Astrocyte of the cerebellum (primary cell): ENCODE data around the gene KRT5.

ENCODE experiments used
- DNase-seq: peaks from one replicate; pipeline ENCODE4 v3.0.0-alpha.2; 2011; ENCODE audit warnings: low read depth
- H3K4me3 ChIP-seq: 2 replicates; pipeline ENCODE4 v1.5.1; 2011; ENCODE audit warnings: mild to moderate bottlenecking, low read depth, low read length, moderate library complexity
- in situ Hi-C: cut with HindIII; loops from 2 replicates; pipeline ENCODE4 v1.10.0; 2017; ENCODE audit warnings: low sequenced_read_pairs
- TF ChIP-seq, protein P1 (sequence below): IDR thresholded peaks from 2 replicates; pipeline ENCODE4 v1.5.1; 2012; ENCODE audit warnings: low read length, low read depth, moderate library complexity, mild to moderate bottlenecking; ENCODE audit errors: missing control alignments

Gene KRT5

DNA sequence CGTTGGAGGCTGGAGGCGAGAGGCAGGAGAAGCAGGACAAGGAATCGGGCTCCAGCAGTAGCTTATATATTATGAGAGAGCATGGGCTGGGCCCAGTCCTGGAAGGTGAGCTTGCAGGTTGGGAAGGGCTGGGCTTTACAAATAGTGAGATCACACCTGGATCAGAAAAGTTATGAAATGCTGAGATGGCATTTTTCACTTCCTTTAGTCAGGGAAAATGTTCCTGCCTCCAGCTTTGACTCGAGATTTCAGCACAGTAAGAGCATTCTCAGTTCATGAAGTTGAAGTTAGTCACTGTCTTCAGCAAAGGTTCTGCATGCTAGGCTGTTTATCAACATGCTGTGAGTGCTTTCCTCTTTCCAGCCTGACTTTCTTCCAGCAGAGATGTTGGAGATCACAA, 46.4 kb downstream of the KRT5 start, which contains the start of gene KRT6C:
KRT6C (minus strand) TSS at position 38 of the 400 bp plus-strand sequence. CDS start 68 bp downstream, outside the sequence.
- TF ChIP-seq, protein P1, sequence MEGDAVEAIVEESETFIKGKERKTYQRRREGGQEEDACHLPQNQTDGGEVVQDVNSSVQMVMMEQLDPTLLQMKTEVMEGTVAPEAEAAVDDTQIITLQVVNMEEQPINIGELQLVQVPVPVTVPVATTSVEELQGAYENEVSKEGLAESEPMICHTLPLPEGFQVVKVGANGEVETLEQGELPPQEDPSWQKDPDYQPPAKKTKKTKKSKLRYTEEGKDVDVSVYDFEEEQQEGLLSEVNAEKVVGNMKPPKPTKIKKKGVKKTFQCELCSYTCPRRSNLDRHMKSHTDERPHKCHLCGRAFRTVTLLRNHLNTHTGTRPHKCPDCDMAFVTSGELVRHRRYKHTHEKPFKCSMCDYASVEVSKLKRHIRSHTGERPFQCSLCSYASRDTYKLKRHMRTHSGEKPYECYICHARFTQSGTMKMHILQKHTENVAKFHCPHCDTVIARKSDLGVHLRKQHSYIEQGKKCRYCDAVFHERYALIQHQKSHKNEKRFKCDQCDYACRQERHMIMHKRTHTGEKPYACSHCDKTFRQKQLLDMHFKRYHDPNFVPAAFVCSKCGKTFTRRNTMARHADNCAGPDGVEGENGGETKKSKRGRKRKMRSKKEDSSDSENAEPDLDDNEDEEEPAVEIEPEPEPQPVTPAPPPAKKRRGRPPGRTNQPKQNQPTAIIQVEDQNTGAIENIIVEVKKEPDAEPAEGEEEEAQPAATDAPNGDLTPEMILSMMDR, result no peak
- in situ Hi-C loops, result no loop called here
- no peak within 1 kb of the TSS for H3K4me3 ChIP-seq
- no peak for DNase-seq

DNA sequence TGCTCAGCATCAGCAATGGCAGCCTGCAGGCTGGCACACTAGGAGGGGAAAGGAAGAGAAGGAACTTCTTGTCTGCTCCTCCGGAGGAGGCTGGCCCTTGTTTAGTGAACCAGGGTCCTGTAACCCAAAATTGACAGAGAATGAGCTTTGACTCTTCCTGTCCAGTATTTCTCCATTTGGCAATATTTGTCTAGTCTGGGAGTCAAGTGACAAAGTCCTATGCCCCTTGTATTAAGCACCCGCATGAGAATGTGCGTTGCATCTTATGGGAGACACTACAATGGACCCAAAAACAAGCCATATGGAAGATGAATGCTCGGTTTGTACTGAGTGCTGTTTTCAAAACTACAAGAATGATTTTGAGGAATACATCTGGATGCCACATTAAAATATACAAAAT, 50.3 kb downstream of the KRT5 start:
- in situ Hi-C loops, result no loop called here
- TF ChIP-seq, protein P1, result no peak
- DNase-seq, result no peak
- H3K4me3 ChIP-seq, result no peak overlapping the region

DNA sequence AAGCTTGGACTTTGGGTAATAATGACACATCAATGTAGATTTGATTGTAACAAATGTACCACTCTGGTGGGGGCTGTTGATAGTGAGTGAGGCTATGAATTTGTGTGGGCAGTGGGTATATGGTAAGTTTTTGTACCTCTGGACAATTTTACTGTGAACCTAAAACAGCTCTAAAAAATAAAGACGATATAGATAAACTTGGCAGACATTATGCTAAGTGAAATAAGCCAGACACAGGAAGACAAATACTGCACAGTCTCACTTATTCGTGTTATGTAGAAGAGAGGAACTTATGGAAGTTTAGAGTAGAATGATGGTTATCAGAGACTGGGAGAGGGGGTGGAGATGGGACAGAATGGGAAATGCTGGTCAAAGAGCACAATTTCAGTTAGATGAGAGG, 55.3 kb downstream of the KRT5 start:
- TF ChIP-seq, protein P1, result no peak
- no peak overlapping the region for H3K4me3 ChIP-seq
- DNase-seq, result no peak
- in situ Hi-C loops, result no loop called here
